Stomach smooth muscle (tissue), 2 donors: ENCODE data around the gene CDC45.

Source experiments
- H3K27ac ChIP-seq: one replicate; pipeline ENCODE4 v1.7.0; 2013; ENCODE audit warnings: mild to moderate bottlenecking, low read length, inconsistent platforms
- H3K27me3 ChIP-seq, 2 donors: one replicate each; pipeline ENCODE4 v1.7.0; 2013; ENCODE audit warnings: low read length in 2 of 2; ENCODE audit not compliant: insufficient read depth in 2 of 2, control insufficient read depth in 1 of 2
- H3K36me3 ChIP-seq, 2 donors: one replicate each; pipeline ENCODE4 v1.7.0; 2013; ENCODE audit warnings: low read length in 2 of 2; ENCODE audit not compliant: control insufficient read depth in 2 of 2, insufficient read depth in 2 of 2
- H3K4me1 ChIP-seq: one replicate; pipeline ENCODE4 v1.7.0; 2013; ENCODE audit warnings: low read length; ENCODE audit not compliant: control insufficient read depth, insufficient read depth
- H3K4me3 ChIP-seq, 2 donors: one replicate each; pipeline ENCODE4 v1.7.0; 2013; ENCODE audit warnings: low read length in 2 of 2
- H3K9ac ChIP-seq, 2 donors: one replicate each; pipeline ENCODE4 v1.7.0; 2013; ENCODE audit warnings: low read length in 2 of 2, mild to moderate bottlenecking in 1 of 2
- H3K9me3 ChIP-seq, 2 donors: one replicate each; pipeline ENCODE4 v1.7.0; 2013; ENCODE audit warnings: low read length in 2 of 2; ENCODE audit not compliant: control insufficient read depth in 2 of 2
- donor health status: healthy.
- donor health status: Pancreatic carcinoma.

The CDC45 gene

DNA sequence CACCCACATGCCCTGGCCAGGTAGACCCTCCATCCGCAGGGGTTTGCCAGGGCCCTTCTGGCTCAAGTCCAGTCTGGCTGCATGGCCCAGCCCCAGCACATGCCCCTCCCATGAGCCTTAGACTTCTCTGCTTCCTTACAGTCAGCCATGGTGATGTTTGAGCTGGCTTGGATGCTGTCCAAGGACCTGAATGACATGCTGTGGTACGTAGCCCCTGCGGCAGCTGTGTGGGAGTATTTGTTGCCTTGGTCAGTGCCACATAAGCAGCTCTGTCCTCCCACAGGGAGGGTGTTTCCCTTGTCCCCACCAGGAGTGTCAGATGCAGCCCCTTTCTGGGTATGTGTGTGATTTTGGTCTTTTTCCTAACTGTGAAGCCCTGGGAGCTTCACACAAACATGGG lies 17.5 kb downstream of the CDC45 start:
- Histone ChIP-seq H3K36me3 (no peaks in the 10 kb centered on the region), H3K4me1 (no peaks in the 10 kb centered on the region), H3K9ac (no peak overlapping the region), H3K27me3 (peaks cover 0 to 2% of the 10 kb centered on the region in 2 donors), H3K4me3 (no peak overlapping the region), H3K9me3 (no peaks in the 10 kb centered on the region), H3K27ac (no peak overlapping the region)

GRCh38 chr22:19498154-19498865 lies 18.6 kb downstream of the CDC45 start:
- Histone ChIP-seq H3K36me3 (no peaks in the 10 kb centered on the region), H3K4me1 (no peaks in the 10 kb centered on the region), H3K9ac (no peak overlapping the region), H3K27me3 (peaks cover 0 to 2% of the 10 kb centered on the region in 2 donors), H3K9me3 (no peaks in the 10 kb centered on the region), H3K27ac (no peak overlapping the region), H3K4me3 (no peak overlapping the region)

GRCh38 chr22:19498866-19499190 lies 19.1 kb downstream of the CDC45 start:
- peaks cover 0 to 2% of the 10 kb centered on the region in 2 donors for H3K27me3 ChIP-seq
- H3K4me3 ChIP-seq: no peak overlapping the region
- no peak overlapping the region for H3K9ac ChIP-seq
- no peaks in the 10 kb centered on the region for H3K9me3 ChIP-seq
- H3K4me1 ChIP-seq: no peaks in the 10 kb centered on the region
- no peaks in the 10 kb centered on the region for H3K36me3 ChIP-seq
- no peak overlapping the region for H3K27ac ChIP-seq

GRCh38 chr22:19499236-19499879 lies 19.6 kb downstream of the CDC45 start:
- Histone ChIP-seq H3K36me3 (no peaks in the 10 kb centered on the region), H3K27me3 (no peaks in the 10 kb centered on the region), H3K27ac (no peak overlapping the region), H3K4me3 (no peak overlapping the region), H3K4me1 (no peaks in the 10 kb centered on the region), H3K9me3 (no peaks in the 10 kb centered on the region), H3K9ac (no peak overlapping the region)

- Histone ChIP-seq H3K27me3 (no peaks in the 10 kb centered on the region), H3K27ac (no peak overlapping the region), H3K9ac (no peak overlapping the region), H3K36me3 (no peaks in the 10 kb centered on the region), H3K4me3 (no peak overlapping the region), H3K9me3 (no peaks in the 10 kb centered on the region), H3K4me1 (no peaks in the 10 kb centered on the region)
Observed at GRCh38 chr22:19499880-19500242, 20.1 kb downstream of the CDC45 start.

GRCh38 chr22:19501897-19502447 lies 22.3 kb downstream of the CDC45 start:
- H3K27ac ChIP-seq: no peak overlapping the region
- no peak overlapping the region for H3K4me3 ChIP-seq
- no peaks in the 10 kb centered on the region for H3K4me1 ChIP-seq
- no peaks in the 10 kb centered on the region for H3K9me3 ChIP-seq
- no peaks in the 10 kb centered on the region for H3K27me3 ChIP-seq
- H3K36me3 ChIP-seq: no peaks in the 10 kb centered on the region
- H3K9ac ChIP-seq: no peak overlapping the region

DNA sequence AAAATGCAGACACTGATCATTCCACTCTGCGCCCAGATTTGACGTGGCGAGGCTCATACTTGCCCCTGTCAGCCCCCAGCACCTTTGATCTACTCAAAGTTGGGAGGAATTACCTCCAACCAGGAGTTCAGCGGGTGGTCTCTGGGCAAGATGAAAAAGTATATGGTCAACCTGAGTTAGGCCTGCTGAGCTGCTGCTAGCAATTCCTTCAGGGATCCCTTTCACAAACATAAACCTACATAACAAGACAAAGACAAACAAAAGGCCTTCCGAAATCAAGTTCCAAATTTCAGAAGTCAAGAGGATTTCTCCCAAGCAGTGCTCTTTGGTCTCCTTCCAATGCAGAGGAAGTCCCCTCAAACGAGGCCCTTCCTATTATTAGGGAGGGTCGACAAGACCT lies 23.6 kb downstream of the CDC45 start:
- Histone ChIP-seq H3K4me3 (no peak overlapping the region), H3K4me1 (no peaks in the 10 kb centered on the region), H3K36me3 (no peaks in the 10 kb centered on the region), H3K27ac (no peak overlapping the region), H3K9me3 (no peaks in the 10 kb centered on the region), H3K9ac (no peak overlapping the region), H3K27me3 (no peaks in the 10 kb centered on the region)

GRCh38 chr22:19503869-19504268 lies 24.1 kb downstream of the CDC45 start:
- no peaks in the 10 kb centered on the region for H3K27me3 ChIP-seq
- H3K27ac ChIP-seq: no peak overlapping the region
- H3K4me1 ChIP-seq: no peaks in the 10 kb centered on the region
- H3K9ac ChIP-seq: no peak overlapping the region
- no peaks in the 10 kb centered on the region for H3K36me3 ChIP-seq
- H3K9me3 ChIP-seq: no peaks in the 10 kb centered on the region
- H3K4me3 ChIP-seq: no peak overlapping the region

GRCh38 chr22:19504900-19505734 lies 25.4 kb downstream of the CDC45 start:
- Histone ChIP-seq H3K4me3 (no peak overlapping the region), H3K9me3 (no peaks in the 10 kb centered on the region), H3K27me3 (no peaks in the 10 kb centered on the region), H3K27ac (no peak overlapping the region), H3K36me3 (no peaks in the 10 kb centered on the region), H3K9ac (no peak overlapping the region), H3K4me1 (no peaks in the 10 kb centered on the region)

DNA sequence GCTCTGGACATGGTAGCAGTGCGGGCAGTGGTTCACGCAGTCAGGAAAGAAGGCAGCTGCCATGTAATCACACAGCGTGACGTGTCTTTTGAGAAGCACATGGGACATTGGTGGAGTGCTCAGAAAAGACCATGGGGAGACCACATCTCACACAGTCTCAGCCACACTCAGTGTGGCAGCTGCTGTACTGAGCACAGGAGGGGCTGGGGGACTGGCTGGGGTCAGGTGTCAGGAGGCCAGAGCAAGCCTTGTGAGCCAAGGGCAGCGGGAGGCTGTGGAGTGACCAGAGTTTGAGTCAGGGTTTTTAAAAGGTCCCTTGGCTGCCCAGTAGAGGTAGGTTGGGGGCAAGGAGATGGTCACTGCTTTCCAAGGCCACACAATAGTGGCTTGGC lies 26.0 kb downstream of the CDC45 start:
- Histone ChIP-seq H3K27me3 (no peaks in the 10 kb centered on the region), H3K9me3 (no peaks in the 10 kb centered on the region), H3K9ac (no peak overlapping the region), H3K27ac (no peak overlapping the region), H3K4me3 (no peak overlapping the region), H3K36me3 (no peaks in the 10 kb centered on the region), H3K4me1 (no peaks in the 10 kb centered on the region)
